HG03025 (cell line): ENCODE results near the gene STX1A.
"Not testable (repeated sequence)": the region's sequence is repeated elsewhere in the genome, so short reads cannot be mapped to it uniquely, and the experiment has no call there.

ENCODE experiments used
- ATAC-seq: cut with Tn5 transposase; IDR thresholded peaks from one replicate; pipeline ENCODE4 v1.9.1; 2021; ENCODE audit warnings: mild to moderate bottlenecking, moderate library complexity; ENCODE audit not compliant: unreplicated experiment, low FRiP score

Gene STX1A

GRCh38 chr7:73683788-73684693, 35.4 kb downstream of the STX1A start:
- ATAC-seq = peak; percentile 19

DNA sequence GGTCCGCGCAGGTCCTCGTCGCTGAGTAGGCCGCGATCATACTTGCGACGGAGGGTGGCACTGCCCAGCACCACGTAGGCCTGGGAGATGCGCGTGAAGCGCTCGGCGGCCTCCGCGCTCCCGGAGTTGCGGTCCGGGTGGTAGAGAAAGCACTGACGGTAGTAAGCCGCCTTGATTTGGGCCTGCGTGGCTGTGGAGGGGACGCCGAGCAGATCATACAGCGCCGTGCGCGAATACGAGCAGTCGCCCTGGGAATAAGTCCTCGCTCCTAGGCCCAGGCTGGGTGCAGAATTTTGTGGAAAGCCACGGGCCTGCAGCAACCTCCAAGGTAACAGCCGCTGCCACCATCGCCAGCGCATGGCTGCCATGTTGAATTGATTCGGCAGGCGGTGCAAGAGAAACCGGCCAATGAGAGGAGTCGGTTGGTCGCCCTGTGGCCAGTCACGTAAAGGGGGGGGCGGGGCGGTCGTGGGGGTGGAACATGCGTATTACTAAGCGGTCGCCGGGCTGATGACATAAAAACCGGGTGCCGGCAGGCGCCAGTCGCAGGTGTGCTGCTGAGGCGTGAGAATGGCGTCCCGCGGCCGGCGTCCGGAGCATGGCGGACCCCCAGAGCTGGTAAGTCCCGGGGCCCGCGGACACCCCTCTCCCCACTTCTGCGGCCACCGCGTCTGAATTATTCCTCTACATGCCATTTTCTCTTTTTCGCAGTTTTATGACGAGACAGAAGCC, 36.2 kb downstream of the STX1A start, which contains the start of the genes BUD23 and DNAJC30:
Gene BUD23 (plus strand): TSS at position 542 of the 732 bp plus-strand sequence. CDS start 29 bp downstream, at position 571.
Gene DNAJC30 (minus strand): TSS at position 398 of the 732 bp plus-strand sequence. CDS start 30 bp downstream, at position 368.
- peak; percentile 83 for ATAC-seq

DNA sequence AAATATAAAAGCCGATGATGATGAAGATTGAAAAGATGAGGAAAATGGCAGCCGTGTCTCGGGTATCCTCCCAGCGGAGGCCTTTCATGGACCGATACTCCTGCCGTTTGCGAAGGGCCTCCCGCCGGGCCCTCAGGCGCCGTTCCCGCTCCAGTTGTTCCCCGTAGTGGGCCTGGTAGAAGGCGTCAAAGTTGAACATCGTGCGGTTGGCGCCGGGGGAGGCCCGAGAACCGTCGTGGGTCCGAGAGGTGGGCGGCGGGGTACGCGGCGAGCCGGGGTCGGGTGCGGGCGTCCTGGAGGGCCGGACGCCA, 36.8 kb downstream of the STX1A start:
- no peak for ATAC-seq

GRCh38 chr7:73681031-73681430, 38.4 kb downstream of the STX1A start:
- ATAC-seq = no peak

DNA sequence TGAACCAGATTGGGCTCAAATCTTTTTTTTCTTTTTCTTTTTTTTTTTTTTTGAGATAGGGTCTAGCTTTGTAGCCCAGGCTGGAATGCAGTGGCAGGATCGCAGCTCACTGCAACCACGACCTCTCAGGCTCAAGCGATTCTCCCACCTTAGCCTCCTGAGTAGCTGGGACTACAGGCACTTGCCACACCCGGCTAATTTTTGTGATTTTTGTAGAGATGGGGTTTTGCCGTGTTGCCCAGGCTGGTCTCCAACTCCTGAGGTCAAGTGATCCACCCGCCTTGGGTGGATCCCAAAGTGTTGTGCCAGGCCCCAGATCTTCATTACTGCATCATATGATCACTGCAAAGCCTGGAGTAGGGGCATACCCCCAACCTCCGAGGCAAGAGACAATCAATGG, 39.0 kb downstream of the STX1A start:
- no peak for ATAC-seq

- no peak for ATAC-seq
Observed at GRCh38 chr7:73679709-73680108, 39.8 kb downstream of the STX1A start.

DNA sequence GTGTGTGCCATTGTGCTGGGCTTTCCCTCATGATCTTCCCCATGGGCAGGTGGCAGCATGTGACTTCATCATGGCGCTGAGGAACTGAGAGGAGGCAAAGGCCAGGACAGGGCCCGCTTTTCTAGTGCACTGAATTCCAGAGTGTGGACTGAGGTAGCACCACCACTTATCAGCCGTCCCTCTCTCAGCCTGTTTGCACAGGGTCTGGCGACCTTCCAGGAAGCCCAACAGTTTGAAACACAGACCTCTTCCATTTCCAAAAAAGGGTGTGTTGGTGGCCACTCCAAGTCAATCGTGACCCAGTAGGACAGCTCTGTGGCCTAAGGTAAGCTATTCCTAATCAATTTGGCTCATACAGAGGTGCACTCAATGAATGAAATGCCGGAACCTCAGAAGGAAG, 40.6 kb downstream of the STX1A start:
- no peak for ATAC-seq

DNA sequence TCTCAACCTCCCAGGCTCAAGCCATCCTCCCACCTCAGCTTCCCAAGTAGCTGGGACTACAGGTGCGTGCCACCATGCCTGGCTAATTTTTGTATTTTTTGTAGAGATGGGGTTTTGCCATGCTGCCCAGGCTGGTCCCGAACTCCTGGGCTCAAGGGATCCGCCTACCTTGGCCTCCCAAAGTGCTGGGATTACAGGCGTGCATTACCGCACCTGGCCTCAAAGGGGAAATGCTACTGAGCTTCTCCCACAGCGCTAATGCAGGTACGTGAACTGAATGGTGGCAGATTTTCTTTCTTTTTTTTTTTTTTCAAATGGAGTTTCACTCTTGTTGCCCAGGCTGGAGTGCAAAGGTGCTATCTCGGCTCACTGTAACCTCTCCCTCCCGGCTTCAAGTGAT, 43.4 kb downstream of the STX1A start:
- ATAC-seq = not testable (repeated sequence)

- ATAC-seq = no peak
Observed at GRCh38 chr7:73674468-73675124, 44.9 kb downstream of the STX1A start.

GRCh38 chr7:73671857-73672445, 47.5 kb downstream of the STX1A start:
- ATAC-seq = no peak

DNA sequence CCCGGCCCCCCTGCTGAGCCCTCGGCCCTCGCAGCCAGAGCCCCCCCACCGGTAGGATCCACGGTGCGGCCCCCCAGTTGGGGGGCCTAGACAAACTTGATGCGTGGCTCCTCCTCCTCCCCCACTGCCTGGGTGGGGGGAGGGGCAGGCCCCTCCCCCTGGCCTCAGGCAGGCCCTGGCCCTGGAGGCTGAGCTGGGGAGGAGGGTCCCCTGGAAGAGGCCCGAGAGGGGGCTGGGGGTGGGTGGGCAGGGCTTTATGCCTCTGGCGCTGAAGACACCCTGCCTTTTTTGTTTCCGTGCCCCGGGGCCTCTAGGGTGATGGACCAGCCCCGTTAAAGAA, 48.2 kb downstream of the STX1A start:
- no peak for ATAC-seq

GRCh38 chr7:73669858-73670385, 49.5 kb downstream of the STX1A start:
- no peak for ATAC-seq

- ATAC-seq = no peak
Observed at GRCh38 chr7:73669288-73669701, 50.2 kb downstream of the STX1A start.

- ATAC-seq = no peak
Observed at GRCh38 chr7:73668886-73669230, 50.6 kb downstream of the STX1A start.

DNA sequence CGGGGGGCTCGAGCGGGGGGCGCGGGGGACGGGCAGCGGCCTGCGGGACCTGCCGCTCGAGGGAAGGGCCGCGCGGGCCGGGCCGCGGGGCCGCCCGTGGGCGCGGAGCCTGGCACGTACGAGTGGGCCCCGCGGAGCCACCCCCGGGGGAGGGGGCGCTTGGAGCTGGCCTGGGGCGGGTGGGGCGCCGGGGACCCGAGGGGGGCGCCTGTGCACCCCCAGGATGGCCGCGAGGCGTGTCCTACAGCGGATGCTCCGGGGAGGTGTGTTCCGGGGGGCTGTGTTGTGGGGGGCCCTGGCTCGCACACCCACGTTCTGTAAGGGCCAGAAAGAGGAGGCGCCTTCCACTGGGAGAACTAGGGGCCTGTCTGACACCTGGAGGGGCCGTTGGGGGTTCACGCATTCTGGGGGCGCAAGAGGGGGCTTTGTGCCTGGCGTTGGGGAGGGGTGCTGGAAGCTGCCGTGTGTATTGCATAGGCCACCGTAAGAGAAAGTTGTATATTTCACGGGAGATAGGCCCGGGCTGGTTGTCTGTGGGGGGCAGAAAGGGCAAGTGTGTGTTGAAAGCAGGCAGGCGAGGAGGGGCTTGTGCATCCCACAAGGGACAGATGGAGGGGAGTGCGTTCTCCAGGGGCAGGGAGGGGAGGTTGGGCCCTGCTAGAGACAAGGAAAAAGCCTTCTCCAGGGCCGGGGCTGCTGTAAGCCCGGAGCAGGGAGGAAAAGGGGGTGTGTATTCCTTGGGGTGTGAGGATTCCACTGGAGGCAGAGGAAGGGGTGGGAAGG, 51.2 kb downstream of the STX1A start:
- peak; percentile 13 for ATAC-seq

DNA sequence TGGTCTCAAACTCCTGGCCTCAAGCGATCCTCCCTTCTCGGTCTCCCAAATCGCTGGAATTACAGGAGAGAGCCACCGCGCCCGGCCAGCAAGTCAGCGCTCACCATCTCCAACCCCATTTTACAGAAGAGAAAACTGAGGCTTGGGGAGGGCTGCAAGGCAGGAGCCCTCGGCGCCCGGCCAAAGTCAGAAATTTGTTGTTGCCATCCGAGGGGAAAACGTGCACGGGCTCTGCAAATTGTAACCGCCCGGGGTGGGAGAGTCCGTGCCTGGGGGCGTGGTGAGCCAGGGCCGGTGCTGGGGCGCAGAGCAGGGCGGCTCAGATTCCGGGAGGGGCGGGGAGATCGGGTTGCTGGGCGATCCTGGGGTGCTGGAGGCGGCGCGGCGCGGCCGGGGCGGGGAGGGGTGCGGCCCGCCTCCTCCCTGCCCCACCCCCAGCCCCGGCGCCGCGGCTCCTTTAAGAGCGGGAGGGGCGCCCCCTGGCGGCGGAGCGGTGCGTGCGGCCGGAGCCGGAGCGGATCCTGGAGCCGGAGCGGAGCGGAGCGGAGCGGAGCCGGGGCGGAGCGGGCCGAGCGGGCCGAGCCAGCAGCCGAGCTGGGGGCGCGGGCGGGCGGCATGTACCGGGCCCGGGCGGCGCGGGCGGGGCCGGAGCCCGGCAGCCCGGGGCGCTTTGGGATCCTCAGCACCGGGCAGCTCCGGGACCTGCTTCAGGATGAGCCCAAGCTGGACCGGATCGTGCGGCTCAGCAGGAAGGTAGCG, 51.9 kb downstream of the STX1A start, which contains the start of gene VPS37D:
Gene VPS37D (plus strand): TSS at position 488 of the 759 bp plus-strand sequence. CDS start 128 bp downstream, at position 616.
- ATAC-seq = peak; percentile 76

DNA sequence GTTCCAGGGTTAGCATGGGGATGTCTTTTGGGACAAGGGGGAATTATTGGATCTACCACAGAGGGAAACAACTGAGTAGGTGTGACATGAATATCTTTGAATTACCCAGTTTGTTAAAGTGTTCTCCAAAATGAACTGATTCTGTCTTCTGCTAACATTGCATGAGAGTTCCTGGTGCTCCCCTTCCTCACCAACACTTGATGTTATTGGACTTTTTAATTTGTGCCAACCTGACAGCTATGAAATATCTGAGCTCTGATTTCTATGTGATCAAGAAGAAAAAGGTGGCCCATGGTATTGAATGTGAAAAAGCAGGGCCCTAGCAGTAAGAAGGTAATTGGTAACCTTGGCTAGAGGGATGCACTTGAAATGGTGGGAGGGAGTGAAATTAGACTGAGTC, 56.4 kb downstream of the STX1A start:
- no peak for ATAC-seq

DNA sequence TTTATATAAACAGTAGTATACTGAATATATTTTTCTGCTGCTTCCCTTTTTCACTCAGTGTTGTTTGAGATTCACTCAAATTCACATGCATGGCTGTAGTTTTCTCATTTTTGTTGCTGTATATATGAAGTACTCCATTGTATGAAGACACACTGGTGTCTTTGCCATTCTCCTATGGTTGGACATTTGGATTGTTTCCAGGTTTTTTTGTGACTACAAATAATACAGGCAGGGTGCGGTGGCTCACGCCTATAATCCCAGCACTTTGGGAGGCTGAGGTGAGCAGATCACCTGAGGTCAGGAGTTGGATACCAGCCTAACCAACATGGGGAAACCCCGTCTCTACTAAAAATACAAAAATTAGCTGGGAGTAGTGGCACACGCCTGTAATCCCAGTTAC, 58.9 kb downstream of the STX1A start:
- ATAC-seq = not testable (repeated sequence)

- no peak for ATAC-seq
Observed at GRCh38 chr7:73659983-73660382, 59.5 kb downstream of the STX1A start.
